Ureter (tissue), 1 donor: ENCODE data around the gene PTPN18. TPM values are rescaled to one million over a fixed set of nuclear protein-coding genes. Genes with fewer than 3 reads are reported as not detected.

Experiments
- DNase-seq: peaks from one replicate; pipeline ENCODE4 v3.0.0-alpha.2; 2020; ENCODE audit warnings: low spot score
- total RNA-seq: library from RNA; stranded (reverse); gene quantifications from one replicate; pipeline ENCODE4 v1.2.4, GENCODE V29; 2023
- donor health status: DM: yes; HTN: yes; CAD: no.

Gene PTPN18
- total RNA-seq, 1 donor from 2014 or later, result 97.9 TPM

DNA sequence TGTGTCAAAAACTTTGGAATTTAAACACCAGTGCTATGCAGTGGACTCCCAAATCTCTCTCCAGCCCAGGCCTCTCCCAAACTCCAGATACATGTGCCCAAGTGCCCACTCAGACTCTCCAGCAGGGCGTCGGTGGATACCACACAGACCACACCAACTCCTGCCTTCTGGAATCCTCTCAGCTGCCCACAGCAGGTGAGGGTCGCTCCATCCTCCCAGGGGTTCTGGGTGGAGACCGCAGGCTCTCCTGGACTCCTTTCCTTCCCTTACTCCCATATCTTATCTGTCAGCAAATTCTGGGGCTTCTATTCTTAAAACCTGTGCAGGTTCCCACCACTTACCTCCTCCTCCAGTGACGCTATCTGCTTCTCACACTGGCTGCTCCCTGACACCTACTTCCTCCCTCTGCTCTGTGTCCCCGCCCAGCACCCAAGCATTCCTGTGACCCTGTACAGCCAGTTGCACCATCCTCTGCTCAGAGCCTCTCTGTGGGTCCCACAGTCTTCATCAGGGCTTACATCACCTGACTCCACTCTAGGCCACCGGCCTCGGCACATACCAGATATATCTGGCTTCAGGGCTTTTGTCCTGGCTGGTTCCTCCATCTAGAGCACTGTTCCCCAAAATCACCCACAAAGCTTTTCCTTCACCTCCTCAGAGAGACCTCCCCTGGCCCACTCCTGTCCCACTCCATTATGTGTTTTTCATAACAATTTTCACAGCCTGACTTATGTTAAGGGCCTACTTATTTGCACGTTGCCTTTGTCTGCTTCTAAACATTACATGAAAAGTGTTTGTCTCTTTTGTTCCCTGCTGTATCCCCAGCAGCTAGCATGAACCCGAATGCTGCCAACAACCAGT, 15.7 kb upstream of the PTPN18 start:
- DNase-seq, result no peak

- no peak for DNase-seq
Observed at GRCh38 chr2:130341562-130342019, 14.3 kb upstream of the PTPN18 start.

DNA sequence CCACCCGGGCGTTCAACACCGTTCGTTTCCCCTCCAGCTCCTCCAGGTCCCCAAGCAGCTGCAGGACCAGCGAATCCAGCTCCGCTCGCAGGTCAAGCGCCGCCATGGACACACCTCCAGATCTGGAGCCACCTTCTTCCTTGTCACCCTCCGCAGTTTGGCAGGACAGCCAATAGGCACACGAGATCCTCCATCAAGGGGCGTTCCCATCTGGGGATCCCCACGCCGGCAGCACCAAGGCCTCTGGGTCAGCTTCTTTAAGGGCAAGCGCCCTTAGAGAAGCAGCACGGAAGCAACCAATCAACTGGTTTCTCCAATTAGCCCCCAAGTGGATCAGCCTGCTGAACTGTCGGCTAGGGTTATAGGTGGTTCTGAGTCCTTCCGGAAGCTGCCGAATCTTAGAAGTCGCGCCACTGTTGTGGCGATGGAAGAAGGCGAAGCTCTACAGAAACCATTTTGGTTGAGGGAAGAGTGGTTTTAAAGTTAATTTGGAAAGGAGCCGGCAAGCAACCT, 13.8 kb upstream of the PTPN18 start:
- peak; percentile 93 for DNase-seq

GRCh38 chr2:130342533-130343275, 13.2 kb upstream of the PTPN18 start, which contains the start of gene IMP4:
TSS of gene IMP4 (plus strand) at chr2:130342897. CDS start at chr2:130342933, 36 bp downstream.
- DNase-seq, result peak; percentile 98

- DNase-seq, result no peak
Observed at GRCh38 chr2:130344578-130344977, 11.3 kb upstream of the PTPN18 start.

- no peak for DNase-seq
Observed at GRCh38 chr2:130345091-130345490, 10.8 kb upstream of the PTPN18 start.

GRCh38 chr2:130345611-130346010, 10.2 kb upstream of the PTPN18 start:
- no peak for DNase-seq

DNA sequence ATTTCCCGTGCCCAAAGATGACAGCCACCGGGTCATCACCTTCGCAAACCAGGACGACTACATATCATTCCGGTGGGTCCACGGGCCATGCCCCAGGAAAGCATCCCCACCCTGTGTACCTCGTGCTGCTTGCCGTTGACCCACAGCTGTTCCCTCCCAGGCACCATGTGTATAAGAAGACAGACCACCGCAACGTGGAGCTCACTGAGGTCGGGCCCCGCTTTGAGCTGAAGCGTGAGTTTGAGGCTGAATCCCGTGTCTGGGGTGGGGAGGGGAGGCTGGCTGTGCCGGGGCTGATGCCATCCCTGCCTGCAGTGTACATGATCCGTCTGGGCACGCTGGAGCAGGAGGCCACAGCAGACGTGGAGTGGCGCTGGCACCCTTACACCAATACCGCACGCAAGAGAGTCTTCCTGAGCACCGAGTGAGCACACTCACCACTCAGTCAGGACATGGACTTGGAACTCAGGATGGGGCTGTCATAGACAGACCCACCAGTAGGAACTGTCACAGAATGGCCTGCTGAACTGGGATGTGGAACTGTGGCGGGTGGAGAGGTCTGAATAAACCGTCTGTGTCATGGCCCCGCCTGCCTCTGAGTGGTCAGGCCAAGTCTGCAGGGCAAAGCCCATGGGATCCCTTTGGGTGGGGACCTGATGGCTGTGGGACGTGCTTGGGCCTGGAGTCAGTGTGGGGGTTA, 9.7 kb upstream of the PTPN18 start:
- DNase-seq, result no peak

GRCh38 chr2:130346741-130347066, 9.2 kb upstream of the PTPN18 start:
- DNase-seq, result no peak

DNA sequence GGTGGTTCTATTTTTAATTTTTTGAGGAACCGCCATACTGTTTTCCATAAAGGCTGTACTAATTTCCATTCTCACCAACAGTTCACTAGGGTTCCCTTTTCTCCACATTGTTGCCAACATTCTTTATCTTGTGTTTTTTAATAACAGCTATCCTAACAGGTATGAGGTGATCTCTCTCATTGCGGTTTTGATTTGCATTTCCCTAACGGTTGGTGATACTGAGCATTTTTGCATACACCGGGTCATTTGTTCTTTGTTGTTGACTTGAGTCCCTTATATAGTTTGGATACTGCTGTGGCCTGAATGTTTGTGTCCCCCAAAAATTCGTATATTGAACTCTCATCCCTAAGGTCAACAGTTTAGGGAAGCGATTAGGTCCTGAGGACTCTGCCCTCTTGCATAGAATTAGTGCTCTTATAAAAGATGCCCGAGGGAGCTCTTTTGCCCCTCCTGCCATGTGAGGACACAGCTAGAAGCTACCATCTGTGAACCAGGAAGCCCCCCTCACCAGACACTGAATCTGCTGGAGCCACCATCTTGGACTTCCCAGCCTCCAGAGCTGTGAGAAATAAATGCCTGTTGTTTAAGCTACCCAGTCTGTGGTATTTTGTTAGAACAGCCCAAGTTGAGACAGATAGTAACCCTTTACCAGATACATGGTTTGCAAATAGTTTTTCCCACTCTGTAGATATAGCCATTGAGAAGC, 8.5 kb upstream of the PTPN18 start:
- DNase-seq, result no peak

- no peak for DNase-seq
Observed at GRCh38 chr2:130349174-130349573, 6.7 kb upstream of the PTPN18 start.

DNA sequence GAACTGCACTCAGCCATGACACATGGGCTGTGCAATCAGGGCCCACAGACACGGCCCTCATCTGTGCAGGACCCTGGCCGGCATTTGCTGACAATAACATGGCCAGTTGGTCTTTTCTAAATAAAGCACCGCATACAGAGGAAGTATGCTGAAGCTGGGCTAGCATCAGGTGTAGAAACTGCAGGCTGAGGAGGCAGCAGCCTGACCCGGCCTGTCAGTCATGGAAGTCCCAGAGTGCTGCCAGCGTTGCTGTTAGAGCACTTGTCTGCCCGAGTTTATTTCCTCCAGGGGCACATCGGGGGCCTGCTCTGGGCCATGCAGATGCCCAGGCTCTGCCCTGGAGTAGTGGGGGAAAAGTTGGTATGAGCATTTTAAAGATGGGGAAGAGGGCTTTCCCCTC, 4.1 kb upstream of the PTPN18 start:
- no peak for DNase-seq

DNA sequence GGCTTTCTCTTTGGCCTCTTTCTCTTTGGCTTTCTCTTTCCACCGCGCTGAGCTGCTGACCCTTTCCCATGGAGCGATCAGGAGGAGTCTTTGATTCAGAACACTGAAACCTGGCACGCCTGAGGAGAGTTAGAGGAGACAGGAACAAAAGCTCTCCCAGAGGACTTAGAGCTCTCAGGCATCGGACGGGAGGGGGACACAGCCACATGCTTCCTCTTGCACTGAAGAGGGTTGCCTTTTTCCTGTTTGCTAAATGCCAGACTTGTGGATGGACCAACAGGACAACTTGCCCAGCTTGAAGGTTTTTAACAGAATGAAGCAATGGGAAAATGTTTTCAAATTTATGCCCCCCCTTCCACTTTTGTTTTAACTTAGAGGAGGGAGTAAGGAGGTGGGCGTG, 3.6 kb upstream of the PTPN18 start:
- no peak for DNase-seq

GRCh38 chr2:130353291-130354138, 2.3 kb upstream of the PTPN18 start:
- no peak for DNase-seq

- DNase-seq, result no peak
Observed at GRCh38 chr2:130354139-130354428, 1.8 kb upstream of the PTPN18 start.

DNA sequence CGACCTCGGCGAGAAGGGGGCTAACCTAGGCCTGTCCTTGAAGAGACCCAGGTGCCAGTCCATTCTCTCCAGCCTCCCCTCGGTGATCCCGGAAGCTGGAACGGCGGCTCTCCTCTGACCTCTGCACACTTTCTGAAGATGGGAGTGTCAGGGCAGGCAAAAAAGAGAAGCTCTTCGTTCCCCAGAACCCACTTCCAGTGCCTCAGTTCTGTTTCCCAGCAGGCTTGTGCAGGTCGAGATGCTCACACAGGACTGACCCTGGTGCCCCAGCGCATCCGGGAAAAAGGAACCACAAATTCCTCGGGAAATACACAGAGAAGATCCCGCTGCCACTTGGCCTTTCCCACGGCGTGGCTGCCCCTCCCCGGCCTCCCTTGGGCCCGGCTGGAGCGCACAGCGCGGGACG, 681 bp upstream of the PTPN18 start:
- no peak for DNase-seq

- DNase-seq, result no peak
Observed at GRCh38 chr2:130357864-130358263, 2.0 kb downstream of the PTPN18 start.

- DNase-seq, result no peak
Observed at GRCh38 chr2:130358420-130359350, 2.8 kb downstream of the PTPN18 start.

GRCh38 chr2:130359466-130359865, 3.6 kb downstream of the PTPN18 start:
- no peak for DNase-seq

- DNase-seq, result no peak
Observed at GRCh38 chr2:130363479-130363878, 7.6 kb downstream of the PTPN18 start.
